CD14-positive monocyte (primary cell): ENCODE results near the gene SIM2. TPM values are rescaled to one million over a fixed set of nuclear protein-coding genes. Genes with fewer than 3 reads are reported as not detected.

Experiments used
- DNase-seq, 3 donors: peaks; one replicate each; pipeline ENCODE4 v3.0.0-alpha.2; 2011 to 2022
- H2AFZ ChIP-seq: 2 replicates; pipeline ENCODE4 v1.6.0; 2012; ENCODE audit warnings: mild to moderate bottlenecking, low read depth, low read length, inconsistent platforms; ENCODE audit not compliant: insufficient read depth, poor library complexity, severe bottlenecking
- H3K27ac ChIP-seq, 2 donors: 1 replicate in 1 of 2; 2 replicates in 1 of 2; pipeline ENCODE4 v1.5.1; 2012 to 2013; ENCODE audit warnings: low read length in 2 of 2, control low read depth in 1 of 2, inconsistent platforms in 1 of 2, low read depth in 1 of 2, mild to moderate bottlenecking in 1 of 2
- H3K27me3 ChIP-seq, 2 donors: one replicate each; pipeline versions ENCODE4 v1.6.0 to v1.6.1; 2011 to 2013; ENCODE audit warnings: low read length in 2 of 2; ENCODE audit not compliant: control insufficient read depth in 2 of 2, insufficient read depth in 2 of 2
- H3K36me3 ChIP-seq, 2 donors: replicated peaks in 1 of 2; 1 replicate in 1 of 2; 2 replicates in 1 of 2; pipeline versions ENCODE4 v1.5.1 to v1.6.1; 2012 to 2013; ENCODE audit warnings: low read length in 2 of 2, control low read depth in 1 of 2, inconsistent platforms in 1 of 2, mild to moderate bottlenecking in 1 of 2; ENCODE audit not compliant: insufficient read depth in 2 of 2, control insufficient read depth in 1 of 2
- H3K4me1 ChIP-seq, 2 donors: 1 replicate in 1 of 2; 2 replicates in 1 of 2; pipeline versions ENCODE4 v1.5.1 to v1.6.1; 2012 to 2013; ENCODE audit warnings: low read length in 2 of 2, control low read depth in 1 of 2, inconsistent platforms in 1 of 2, mild to moderate bottlenecking in 1 of 2, moderate library complexity in 1 of 2; ENCODE audit not compliant: insufficient read depth in 2 of 2, control insufficient read depth in 1 of 2
- H3K4me2 ChIP-seq: replicated peaks from 2 replicates; pipeline ENCODE3; 2012; ENCODE audit warnings: low read length, moderate library complexity, mild to moderate bottlenecking; ENCODE audit not compliant: poor library complexity, severe bottlenecking; ENCODE audit errors: extremely low read depth
- H3K4me3 ChIP-seq, 3 experiments: fragments of 200-600 bp in 1 of 3; sonication (generic) in 1 of 3; replicated peaks in 1 of 3; 1 replicate in 2 of 3; 2 replicates in 1 of 3; pipeline ENCODE4 v1.5.1; 2011 to 2013; ENCODE audit warnings: low read length in 3 of 3, mild to moderate bottlenecking in 3 of 3, control low read depth in 2 of 3, low read depth in 2 of 3, inconsistent platforms in 1 of 3, moderate library complexity in 1 of 3
- H3K79me2 ChIP-seq: 2 replicates; pipeline ENCODE4 v1.6.0; 2012; ENCODE audit warnings: mild to moderate bottlenecking, control low read depth, inconsistent platforms, low read length, moderate library complexity; ENCODE audit not compliant: insufficient read depth
- H3K9ac ChIP-seq: 2 replicates; pipeline ENCODE4 v1.6.0; 2017; ENCODE audit warnings: low read length, mild to moderate bottlenecking; ENCODE audit not compliant: insufficient read depth, poor library complexity, severe bottlenecking
- H3K9me3 ChIP-seq, 2 donors: replicated peaks in 1 of 2; 1 replicate in 1 of 2; 2 replicates in 1 of 2; pipeline versions ENCODE4 v1.5.1 to v1.6.1; 2012 to 2013; ENCODE audit warnings: low read length in 2 of 2, control low read depth in 1 of 2; ENCODE audit not compliant: control insufficient read depth in 1 of 2, insufficient read depth in 1 of 2
- H4K20me1 ChIP-seq: 2 replicates; pipeline ENCODE4 v1.6.0; 2012; ENCODE audit warnings: mild to moderate bottlenecking, low read length, control low read depth, moderate library complexity; ENCODE audit not compliant: insufficient read depth
- H3K27ac Mint-ChIP-seq, 7 donors: one replicate each; pipeline ENCODE4 v1.8.0; 2020; ENCODE audit warnings: mild to moderate bottlenecking in 7 of 7, mixed read lengths in 7 of 7, moderate library complexity in 6 of 7, inconsistent platforms in 2 of 7
- H3K27me3 Mint-ChIP-seq, 3 donors: one replicate each; pipeline ENCODE4 v1.8.0; 2021 to 2022; ENCODE audit warnings: low read depth in 3 of 3, mild to moderate bottlenecking in 3 of 3, mixed read lengths in 3 of 3, moderate library complexity in 3 of 3, inconsistent platforms in 1 of 3
- H3K36me3 Mint-ChIP-seq, 2 donors: one replicate each; pipeline ENCODE4 v1.8.0; 2020; ENCODE audit warnings: mixed read lengths in 2 of 2, inconsistent platforms in 1 of 2, mild to moderate bottlenecking in 1 of 2
- H3K4me1 Mint-ChIP-seq: one replicate; pipeline ENCODE4 v1.8.0; 2020; ENCODE audit warnings: mild to moderate bottlenecking, mixed read lengths
- H3K4me3 Mint-ChIP-seq, 2 donors: one replicate each; pipeline ENCODE4 v1.8.0; 2020; ENCODE audit warnings: mild to moderate bottlenecking in 2 of 2, mixed read lengths in 2 of 2, moderate library complexity in 1 of 2
- H3K9me3 Mint-ChIP-seq, 7 donors: one replicate each; pipeline ENCODE4 v1.8.0; 2020 to 2022; ENCODE audit warnings: mixed read lengths in 7 of 7, mild to moderate bottlenecking in 6 of 7, moderate library complexity in 6 of 7, inconsistent platforms in 2 of 7
- WGBS: methylation state at CpG from one replicate; pipeline ENCODE4 v1.1.5; 2013; ENCODE audit warnings: missing lambda C conversion rate; ENCODE audit not compliant: insufficient coverage; 5-methylcytosine and 5-hydroxymethylcytosine counted together
- intact Hi-C, 2 donors: fragments of 100-400 bp; cut with micrococcal nuclease; formaldehyde crosslinking; loops; one replicate each; pipeline versions ENCODE4 v1.15.0 to v1.15.1; 2023
- polyA plus RNA-seq, 3 donors: library from polyadenylated mRNA; depleted of rRNA in 1 of 3; unstranded in 2 of 3; stranded (reverse) in 1 of 3; fragments of 300-500 nt in 2 of 3; fragments of >200 nt in 1 of 3; fragmentation: Illumina TruSeq in 2 of 3; gene quantifications; 1 replicate in 2 of 3; 2 replicates in 1 of 3; pipeline ENCODE4 v1.2.3, GENCODE V29; 2012 to 2021
- TF ChIP-seq, protein P1 (sequence below): fragments of 200-600 bp; IDR thresholded peaks from one replicate; pipeline ENCODE4 v1.8.0; 2022; ENCODE audit warnings: antibody characterized with exemption, mild to moderate bottlenecking

SIM2 gene
- polyA plus RNA-seq, 3 donors, result not detected

GRCh38 chr21:36790616-36791015 lies 91.7 kb downstream of the SIM2 start:
- no peaks in the 10 kb centered on the region for H3K79me2 ChIP-seq
- 84% methylated on average over 7 of the region's 7 CpGs for WGBS
- H3K27ac Mint-ChIP-seq, result no peak overlapping the region

GRCh38 chr21:36791180-36791579 lies 92.3 kb downstream of the SIM2 start:
- H3K36me3 Mint-ChIP-seq, result no peaks in the 10 kb centered on the region
- no peaks in the 10 kb centered on the region for H3K4me1 ChIP-seq
- no peaks in the 10 kb centered on the region for H4K20me1 ChIP-seq
- WGBS, result 97% methylated on average over 7 of the region's 10 CpGs
- H3K79me2 ChIP-seq, result no peaks in the 10 kb centered on the region
- H3K27me3 ChIP-seq, result no peaks in the 10 kb centered on the region
- peaks cover 0 to 5% (median 2%) of the 10 kb centered on the region in 3 donors for H3K27me3 Mint-ChIP-seq
- TF ChIP-seq, protein P1, sequence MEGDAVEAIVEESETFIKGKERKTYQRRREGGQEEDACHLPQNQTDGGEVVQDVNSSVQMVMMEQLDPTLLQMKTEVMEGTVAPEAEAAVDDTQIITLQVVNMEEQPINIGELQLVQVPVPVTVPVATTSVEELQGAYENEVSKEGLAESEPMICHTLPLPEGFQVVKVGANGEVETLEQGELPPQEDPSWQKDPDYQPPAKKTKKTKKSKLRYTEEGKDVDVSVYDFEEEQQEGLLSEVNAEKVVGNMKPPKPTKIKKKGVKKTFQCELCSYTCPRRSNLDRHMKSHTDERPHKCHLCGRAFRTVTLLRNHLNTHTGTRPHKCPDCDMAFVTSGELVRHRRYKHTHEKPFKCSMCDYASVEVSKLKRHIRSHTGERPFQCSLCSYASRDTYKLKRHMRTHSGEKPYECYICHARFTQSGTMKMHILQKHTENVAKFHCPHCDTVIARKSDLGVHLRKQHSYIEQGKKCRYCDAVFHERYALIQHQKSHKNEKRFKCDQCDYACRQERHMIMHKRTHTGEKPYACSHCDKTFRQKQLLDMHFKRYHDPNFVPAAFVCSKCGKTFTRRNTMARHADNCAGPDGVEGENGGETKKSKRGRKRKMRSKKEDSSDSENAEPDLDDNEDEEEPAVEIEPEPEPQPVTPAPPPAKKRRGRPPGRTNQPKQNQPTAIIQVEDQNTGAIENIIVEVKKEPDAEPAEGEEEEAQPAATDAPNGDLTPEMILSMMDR, result no peak
- peaks cover 11 to 16% of the 10 kb centered on the region in 2 donors for H3K9me3 ChIP-seq
- no peak overlapping the region for H2AFZ ChIP-seq
- H3K9ac ChIP-seq, result no peak overlapping the region
- H3K4me3 ChIP-seq, result no peak overlapping the region
- no peak for DNase-seq
- H3K4me2 ChIP-seq, result no peak overlapping the region
- no peaks in the 10 kb centered on the region for H3K4me1 Mint-ChIP-seq
- no peaks in the 10 kb centered on the region for H3K36me3 ChIP-seq
- intact Hi-C loops, result no loop called here
- peaks cover 9 to 18% (median 15%) of the 10 kb centered on the region in 7 donors for H3K9me3 Mint-ChIP-seq
- no peak overlapping the region for H3K27ac Mint-ChIP-seq
- H3K27ac ChIP-seq, result no peak overlapping the region
- no peak overlapping the region for H3K4me3 Mint-ChIP-seq

More at GRCh38 chr21:36790616-36791015, 91.7 kb downstream of the SIM2 start:
- no peaks in the 10 kb centered on the region for H4K20me1 ChIP-seq
- H3K4me1 ChIP-seq, result no peaks in the 10 kb centered on the region
- Mint-ChIP-seq H3K4me3 (no peak overlapping the region), H3K27me3 (peaks cover 0 to 5% (median 2%) of the 10 kb centered on the region in 3 donors), H3K4me1 (no peaks in the 10 kb centered on the region), H3K9me3 (peaks cover 5 to 18% (median 12%) of the 10 kb centered on the region in 7 donors), H3K36me3 (no peaks in the 10 kb centered on the region)
- no peak overlapping the region for H2AFZ ChIP-seq
- intact Hi-C loops, result no loop called here
- H3K4me3 ChIP-seq, result no peak overlapping the region
- H3K36me3 ChIP-seq, result no peaks in the 10 kb centered on the region
- H3K27me3 ChIP-seq, result no peaks in the 10 kb centered on the region
- TF ChIP-seq, protein P1, result no peak
- H3K27ac ChIP-seq, result no peak overlapping the region
- H3K9me3 ChIP-seq, result peaks cover 5 to 15% of the 10 kb centered on the region in 2 donors
- no peak for DNase-seq
- no peak overlapping the region for H3K9ac ChIP-seq
- H3K4me2 ChIP-seq, result no peak overlapping the region
